Left renal pelvis (tissue), 4 donors: ENCODE results near the gene PDZK1. TPM values are rescaled to one million over a fixed set of nuclear protein-coding genes. Genes with fewer than 3 reads are reported as not detected.
"Not testable (repeated sequence)": the region's sequence is repeated elsewhere in the genome, so short reads cannot be mapped to it uniquely, and the experiment has no call there.

ENCODE experiments used
- DNase-seq, 4 donors: peaks; one replicate each; pipeline ENCODE4 v3.0.0-alpha.2; 2013; ENCODE audit warnings: low read depth in 4 of 4, low spot score in 3 of 4
- polyA plus RNA-seq, 4 donors: library from polyadenylated mRNA; unstranded; fragments of 120-200 nt; gene quantifications; one replicate each; pipeline ENCODE4 v1.2.1, GENCODE V29; 2013; ENCODE audit not compliant: insufficient read length in 4 of 4

Gene PDZK1
- polyA plus RNA-seq, 4 donors: 4.1 to 204 (median 147) TPM

DNA sequence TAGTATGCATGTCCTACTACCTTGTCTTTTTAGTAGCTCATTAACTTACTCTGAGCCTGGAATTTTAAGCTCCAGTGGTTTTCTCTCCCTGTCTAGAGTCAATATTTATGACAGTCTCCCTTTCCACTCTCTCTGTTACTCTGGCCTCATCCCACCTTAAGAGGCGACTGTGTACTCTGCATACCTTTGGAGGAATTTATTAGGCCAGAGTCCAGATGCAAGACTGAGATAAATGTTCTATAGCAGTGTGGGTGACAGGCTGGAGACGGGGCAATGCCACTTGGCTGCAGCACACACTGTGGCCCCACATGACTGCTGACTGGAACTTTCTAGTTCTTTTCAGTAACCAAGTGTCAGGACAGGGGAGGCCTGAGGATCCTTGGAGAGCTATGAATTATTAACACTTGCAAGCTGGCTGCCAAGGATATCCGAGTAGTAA lies 4.1 kb upstream of the PDZK1 start:
- DNase-seq: peak in 3 of 4 donors; percentile 47 to 65 (median 60)

DNA sequence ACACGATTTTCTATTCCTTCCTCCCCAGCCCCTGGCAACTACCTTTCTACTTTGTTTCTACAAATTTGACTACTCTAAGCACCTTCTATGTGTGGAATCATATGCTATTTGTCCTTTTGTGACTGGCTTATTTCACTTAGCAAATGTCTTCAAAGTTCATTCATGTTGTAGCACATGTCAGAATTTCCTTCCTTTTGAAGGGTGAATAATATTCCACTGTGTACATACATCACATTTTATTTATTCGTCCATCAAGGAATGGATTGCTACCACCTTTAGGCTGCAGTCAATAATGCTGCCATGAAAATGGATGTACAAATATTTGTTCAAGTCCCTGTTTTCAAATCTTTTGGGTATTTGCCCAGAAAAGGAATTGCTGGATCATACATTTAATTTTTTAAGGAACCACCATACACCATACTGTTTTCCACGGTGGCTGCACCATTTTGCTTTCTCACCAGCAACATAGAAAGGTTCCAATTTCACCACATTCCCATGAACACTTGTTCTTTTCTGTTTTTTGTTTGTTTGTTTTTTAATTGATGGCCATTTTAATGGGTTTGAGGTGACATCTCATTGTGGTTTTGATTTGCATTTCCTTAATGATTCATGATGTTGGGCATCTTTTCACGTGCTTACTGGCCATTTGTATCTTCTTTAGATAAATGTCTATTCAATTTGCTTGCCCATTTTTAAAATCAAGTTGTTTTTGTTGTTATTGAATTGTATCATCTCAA lies 3.3 kb upstream of the PDZK1 start:
- DNase-seq: no peak

DNA sequence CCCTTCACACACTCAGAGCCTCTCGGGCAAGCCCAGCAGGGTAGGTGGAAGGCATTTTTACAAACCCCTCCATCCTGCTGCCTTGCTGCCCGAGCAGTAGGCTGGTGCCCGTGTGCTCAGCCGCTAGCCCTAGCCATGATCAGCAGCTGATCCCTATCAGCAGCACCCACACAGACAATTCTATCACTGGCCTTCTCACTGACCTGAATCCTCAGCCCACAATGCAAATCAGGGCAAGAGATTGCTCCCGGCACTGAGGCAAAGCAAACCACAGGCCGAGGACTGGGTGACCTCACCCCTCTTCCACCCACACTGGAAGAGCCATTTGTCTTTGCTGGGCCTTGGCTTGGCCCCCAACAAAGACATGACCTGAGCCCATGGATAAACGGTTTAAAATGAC lies 895 bp upstream of the PDZK1 start:
- DNase-seq: no peak

DNA sequence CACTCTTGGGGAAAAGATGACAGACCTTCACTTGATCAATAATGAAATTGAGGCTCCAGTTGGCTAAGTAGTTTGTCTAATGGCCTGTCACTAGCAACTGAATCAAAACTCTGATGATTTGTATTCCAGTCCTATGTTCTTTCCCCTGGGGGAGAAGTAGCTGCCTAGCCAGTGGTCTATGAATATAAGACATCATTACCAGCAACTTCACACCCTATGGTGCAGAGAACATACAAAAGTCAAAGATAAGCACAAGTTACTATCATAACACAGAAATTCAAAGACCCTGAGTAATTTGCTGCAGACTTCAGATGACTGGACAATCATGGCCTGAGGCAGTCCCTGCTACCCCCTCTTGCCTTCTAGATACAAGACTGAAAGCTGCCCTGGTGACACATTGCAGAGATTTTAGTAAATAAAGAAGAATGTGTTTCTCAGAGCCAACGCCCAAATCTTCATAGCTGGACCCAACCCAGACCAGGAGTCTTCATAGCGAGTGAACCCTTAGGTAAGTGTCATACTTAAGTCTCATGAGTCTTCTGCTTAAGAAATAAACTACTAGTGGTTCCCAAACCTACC lies 993 bp downstream of the PDZK1 start:
- DNase-seq: no peak

DNA sequence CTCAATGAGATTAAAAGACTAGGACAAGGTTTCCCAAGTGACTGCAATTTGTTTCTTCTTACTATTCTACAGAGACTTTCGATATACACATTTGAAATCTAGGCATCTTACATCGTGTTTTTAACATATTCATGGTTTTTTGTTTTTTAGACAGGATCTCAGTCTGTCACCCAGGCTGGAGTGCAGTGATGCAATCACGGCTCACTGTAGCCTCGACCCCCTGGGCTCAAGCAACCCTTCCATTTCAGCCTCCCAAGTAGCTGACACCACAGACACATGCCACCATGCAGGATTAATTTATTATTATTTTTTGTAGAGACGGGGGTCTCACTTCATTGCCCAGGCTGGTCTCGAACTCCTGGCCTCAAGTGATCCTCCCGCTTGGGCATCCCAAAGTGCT lies 1.5 kb downstream of the PDZK1 start:
- no peak for DNase-seq

DNA sequence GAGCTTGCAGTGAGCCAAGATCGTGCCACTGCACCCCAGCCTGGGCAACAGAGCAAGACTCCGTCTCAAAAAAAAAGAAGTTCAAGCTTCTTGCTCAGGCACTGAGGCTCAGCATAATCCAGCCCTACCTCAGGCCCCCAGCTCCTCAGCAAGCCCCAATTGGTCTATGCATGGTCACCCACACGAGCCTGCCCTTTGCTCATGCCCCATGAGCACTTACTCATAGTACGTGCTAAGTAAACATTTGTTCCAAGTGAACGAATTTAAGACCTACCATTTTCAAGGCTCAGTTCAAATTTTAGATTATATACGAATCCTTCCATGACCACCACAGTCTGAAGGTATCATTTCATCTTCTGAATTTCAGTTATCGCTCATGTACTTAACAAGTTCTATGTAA lies 4.3 kb downstream of the PDZK1 start:
- no peak for DNase-seq

DNA sequence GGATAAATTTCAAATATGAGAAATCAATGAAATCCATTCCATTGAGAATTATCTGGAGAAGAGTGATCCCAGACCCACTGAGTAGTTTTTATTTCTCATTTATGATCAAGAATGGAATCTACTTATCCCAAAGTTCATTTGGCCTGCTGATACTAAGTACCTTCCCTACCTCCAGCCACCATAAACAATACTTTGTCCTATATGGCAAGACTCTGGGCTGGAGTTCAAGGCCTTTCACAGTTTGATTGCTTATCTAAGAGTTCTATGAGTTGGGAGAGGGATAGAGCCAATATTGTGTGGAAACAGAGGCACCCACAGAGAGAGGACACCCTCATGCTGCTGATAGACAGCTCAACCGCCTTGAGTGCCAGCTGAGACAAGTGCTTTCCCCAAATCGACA lies 5.1 kb downstream of the PDZK1 start:
- no peak for DNase-seq

DNA sequence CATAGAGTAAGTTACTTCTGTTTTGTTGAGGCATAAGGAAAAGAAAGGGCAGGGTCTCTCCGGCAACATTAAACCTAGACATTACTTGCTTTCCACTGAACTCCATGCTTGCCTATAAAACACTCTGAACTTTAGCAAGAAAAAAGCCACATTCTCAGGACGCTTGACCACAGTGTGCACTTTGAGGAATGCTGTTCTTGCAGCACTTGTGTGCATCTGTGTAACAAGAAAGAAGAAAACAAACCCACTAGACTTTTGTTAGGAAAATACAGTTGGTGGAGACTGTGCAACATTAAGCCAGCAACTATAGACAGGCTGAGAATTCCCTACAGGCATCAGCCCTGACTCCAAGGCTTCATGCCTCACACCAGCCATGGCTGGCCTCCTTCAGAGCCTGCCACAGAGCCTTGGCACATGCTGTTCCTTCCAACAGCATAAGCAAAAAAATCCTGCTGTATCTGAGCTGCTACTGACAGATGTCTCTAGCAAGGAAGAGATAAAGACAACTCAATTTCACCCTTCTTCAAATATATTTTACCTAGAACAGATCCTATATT lies 5.8 kb downstream of the PDZK1 start:
- DNase-seq: no peak

DNA sequence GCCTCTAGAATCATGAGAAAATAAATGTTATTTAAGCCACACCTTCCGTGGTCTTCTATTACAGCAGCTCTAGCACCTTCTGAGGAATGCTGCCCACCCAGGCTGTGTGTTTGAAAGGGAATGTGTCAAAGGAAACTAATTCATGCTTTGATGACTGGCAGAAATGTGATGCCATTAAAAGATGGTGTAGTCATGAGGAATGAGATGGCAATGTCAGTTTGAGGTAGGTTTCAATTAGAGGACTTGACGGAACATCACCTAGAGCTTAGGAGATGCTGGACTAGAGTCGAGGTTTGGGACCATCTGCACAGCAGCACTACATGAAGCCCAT lies 10.6 kb downstream of the PDZK1 start:
- DNase-seq: no peak

DNA sequence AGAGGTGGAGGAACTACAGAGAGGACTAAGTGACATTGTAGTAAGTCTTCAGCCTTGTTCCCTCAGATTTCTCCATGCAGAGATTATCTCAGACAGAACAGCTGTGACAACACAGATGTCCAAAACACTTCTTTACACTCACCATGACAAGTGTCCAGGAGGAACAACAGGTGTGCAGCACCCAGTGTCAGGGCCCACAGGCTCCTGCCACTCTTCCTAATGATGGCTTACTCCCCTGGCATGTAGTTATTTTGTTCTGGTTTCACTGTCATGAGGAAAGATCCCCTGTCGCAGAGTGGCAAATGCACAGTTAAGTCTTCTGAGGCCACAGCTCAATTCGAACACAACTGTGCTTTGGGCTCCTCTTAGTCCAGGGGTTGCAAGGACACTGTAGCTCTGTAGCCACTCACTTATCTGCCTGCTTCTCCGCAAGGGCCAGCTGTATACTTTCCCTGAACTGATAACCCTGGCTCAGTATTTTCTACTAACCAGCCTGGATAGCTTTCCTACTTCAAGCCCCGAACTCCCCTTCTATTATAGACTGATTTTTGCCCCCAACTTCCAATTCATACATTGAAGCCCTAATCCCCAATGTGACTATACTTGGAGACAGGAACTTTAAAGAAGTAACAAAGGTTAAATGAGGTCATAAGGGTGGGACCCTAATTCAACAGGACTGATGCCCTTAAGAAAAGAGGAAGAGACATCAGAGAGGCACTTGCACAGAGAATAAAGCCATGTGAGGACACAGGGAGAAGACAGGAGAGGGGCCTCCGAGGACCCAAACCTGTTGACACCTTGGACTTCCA lies 11.1 kb downstream of the PDZK1 start:
- DNase-seq: no peak

DNA sequence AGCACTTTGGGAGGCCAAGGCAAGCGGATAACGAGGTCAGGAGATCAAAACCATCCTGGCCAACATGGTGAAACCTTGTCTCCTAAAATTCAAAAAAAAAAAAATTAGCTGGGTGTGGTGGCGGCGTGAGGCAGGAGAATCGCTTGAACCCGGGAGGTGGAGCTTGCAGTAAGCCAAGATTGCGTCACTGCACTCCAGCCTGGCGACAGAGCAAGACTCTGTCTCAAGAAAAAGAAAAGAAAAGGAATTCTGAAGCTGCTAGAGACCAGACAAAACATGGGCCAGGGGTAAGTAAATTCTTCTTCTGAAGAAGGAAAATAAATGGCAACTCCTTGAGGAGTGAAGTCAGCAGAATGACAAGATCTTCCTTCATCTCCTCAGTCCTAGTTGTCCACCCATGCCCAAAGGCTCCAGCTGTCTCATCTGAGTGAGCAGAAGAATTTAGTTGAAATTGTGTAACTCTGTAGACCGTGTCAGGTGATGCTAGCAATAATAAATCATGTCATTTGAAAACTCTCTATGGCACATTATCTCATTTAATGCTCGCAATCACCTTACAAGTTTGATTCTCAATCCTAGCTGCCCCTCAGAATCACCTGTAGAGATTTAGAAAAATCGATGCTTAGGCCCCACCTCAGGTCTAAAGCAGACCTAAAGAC lies 14.3 kb downstream of the PDZK1 start:
- DNase-seq: no peak

DNA sequence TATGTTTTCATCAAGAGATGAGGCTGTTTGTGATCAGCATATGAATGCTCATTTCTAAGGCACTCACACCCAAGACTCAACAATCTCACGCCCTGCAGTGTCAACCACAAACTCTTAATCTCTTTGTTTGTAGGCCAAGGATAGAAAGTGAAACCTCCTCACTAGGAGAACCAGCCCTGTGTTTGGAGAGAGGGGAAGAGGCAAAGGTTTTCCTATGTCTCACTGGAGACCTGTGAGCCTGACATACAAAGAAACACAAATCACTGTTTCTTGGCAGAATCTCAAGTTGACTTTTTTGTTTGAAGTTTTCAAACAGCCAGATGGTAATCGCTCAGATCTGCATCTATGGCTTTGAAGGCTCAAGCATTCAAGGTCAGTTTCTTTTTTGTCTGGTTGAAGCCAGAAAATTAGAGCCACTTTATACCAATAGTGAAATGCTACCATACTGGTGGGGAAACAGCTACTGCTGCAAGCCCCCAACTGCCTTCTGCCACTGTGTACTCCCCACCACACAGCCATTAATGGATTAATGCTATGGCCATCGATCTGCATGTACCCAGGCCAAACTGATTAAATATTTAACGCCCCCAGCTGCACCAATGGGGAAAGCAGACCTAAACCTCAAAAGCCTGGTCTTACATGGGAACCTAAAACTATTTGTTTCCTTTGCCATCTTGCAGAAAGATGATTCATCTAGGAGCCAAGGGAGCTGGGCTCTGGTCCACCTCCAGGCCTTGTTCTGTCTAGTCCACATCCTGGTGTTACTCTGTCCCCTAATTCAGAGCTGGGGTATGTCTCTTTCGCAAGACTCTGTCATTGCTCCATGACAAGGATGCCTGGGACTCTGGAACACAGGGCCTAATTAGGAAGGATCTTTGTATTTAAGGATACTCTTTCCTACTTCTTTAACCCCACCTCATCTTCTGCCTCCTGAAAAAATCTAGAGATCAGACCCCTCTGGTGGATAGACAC lies 16.3 kb downstream of the PDZK1 start:
- DNase-seq: no peak

DNA sequence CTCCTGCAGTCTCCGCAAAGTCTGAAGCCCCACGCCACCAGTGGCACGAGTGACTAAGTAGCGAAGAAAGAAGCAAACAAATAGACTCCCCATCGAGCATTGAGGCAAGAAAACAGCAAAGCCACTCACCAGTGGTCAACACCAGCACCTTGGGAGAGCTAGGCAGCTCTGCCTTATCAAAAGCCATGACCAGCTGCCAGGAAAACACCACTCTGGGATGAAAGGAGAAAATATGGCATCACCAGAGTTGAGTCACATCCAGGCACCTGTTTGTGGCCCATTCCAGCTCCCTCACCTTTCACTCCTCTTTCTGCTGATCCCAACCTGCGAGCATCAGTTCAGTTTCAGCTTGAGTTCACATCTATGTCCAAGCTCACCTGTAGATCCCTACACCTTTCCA lies 17.2 kb downstream of the PDZK1 start:
- no peak for DNase-seq

DNA sequence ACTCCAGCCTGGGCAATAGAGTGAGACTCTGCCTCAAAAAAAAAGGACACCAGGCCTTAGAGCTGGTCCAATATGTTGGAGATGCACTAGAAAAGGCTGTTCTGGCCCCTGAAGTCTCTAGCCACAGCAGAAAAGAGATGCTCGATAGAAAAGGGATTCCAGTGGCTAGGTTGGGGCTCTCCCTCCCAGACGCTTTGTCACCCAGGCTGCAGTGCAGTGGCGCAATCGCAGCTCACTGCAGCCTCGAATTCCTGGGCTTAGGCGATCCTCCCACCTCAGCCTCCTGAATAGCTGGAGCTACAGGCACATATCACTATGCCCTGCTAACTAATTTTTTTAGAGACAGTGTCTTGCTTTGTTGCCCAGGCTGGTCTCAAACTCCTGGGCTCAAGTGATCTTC lies 18.2 kb downstream of the PDZK1 start:
- no peak for DNase-seq

DNA sequence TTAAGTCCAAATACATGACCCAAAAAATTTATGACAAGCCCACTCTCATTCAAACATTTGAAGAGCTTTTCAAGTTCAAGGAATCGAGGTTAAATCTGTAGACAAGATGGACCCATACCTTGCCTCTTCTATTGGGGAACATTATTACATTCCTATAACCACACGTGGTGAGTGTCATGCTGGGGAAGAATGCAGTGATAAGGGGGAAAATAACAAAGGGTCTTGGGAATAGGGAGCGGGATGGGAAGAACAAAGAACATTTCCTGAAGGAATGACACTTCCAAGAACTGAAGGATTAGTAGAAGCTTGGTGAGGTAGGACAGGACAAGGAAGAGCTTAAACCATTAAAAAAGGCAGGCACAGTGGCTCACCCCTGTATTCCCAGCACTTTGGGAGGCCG lies 18.8 kb downstream of the PDZK1 start:
- DNase-seq: no peak

DNA sequence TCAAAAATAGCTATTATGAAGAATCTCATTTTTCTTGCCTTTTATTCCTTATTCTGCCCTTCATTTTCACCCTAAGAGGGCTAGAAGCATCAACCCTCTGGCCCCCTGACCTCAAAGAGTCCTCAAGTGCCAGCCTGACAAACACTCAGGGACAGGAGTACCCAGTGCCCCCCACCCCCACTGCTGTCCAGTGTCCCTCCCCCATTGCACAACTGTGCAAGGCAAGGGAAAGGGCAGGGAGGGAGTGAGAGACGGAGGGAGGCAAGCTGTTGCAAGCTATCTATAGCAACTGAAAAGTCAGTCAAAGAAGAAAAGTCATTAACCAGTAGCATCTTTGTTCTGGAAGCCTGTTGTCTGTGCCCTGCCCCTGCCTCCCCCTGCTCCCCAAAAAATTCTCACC lies 21.1 kb downstream of the PDZK1 start:
- not testable (repeated sequence) for DNase-seq

DNA sequence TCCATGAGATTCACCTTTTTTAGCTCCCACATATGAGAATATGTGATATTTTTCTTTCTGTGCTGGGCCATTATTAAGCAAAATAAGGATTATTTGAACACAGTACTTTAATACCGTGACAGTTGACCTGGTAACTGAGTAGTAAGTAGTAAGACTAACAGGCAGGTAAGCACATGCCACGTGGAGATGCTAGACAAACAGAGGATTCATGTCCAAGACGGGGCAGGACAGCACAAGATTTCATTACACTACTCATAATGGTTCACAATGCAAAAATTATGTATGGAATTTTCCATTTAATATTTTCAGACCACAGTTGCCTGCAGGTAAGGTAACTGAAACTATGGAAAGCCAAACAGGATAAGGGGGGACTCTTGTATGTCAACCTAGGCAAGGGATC lies 22.3 kb downstream of the PDZK1 start:
- not testable (repeated sequence) for DNase-seq

DNA sequence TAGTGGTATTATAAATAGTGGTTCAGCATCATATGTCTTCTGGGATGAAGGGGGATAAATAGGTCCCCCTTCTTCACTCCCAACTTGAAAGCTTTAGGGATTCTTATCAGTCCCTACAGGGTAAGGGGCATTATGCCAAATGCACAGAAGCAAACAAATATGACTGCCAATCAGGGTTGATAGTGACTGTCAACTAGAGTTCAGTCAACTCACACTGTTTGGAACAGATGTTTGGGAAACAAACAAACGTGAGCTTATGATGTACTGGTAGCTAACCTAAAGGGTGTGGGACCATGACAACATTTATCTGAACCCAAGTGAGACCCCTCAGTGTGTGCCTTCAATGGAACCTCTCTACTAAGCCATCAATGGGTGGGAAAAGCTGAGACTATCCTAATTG lies 34.0 kb downstream of the PDZK1 start:
- DNase-seq: not testable (repeated sequence)

DNA sequence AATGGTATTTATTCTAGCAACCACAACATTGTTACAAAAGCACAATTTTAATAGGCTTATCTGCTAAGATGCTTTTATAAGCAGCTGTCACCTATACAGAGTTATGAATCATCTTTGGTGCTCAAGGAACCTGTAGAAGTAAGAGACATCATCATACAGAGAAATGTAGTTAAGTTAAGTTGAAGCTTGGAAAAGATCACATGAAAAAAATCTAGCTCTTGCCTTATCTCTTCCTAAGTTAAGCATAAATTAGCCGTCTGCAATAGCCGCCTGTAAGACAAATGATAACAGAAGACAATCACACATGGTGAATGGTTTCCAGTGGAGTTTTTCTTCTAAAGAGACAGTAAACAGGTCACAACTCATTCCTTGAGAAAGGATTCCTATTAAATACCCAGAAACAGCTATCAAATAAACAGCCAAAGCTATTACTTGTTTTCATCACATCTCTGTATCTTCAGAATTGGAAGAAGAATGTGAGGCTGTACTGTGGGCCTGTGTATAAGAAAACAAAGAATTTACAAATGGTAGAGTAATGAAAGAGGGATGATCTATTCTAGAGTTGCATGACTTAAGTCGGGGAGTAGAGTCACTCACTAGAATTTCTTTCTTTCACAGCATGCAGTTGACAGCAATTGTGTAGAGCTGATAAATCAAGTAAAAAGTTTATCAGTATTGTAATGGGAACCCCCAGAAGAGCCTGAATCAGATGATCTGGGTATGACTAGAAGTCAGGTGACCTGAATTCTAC lies 36.0 kb downstream of the PDZK1 start:
- DNase-seq: not testable (repeated sequence)
